Stimulated activated CD8-positive, alpha-beta memory T cell treated with anti-CD3 and anti-CD28 coated beads, Interleukin-7, amount 100 ng/mL, for 48 hours (primary cell): ENCODE results near the gene CSNK2A3.
"Not testable (repeated sequence)": the region's sequence is repeated elsewhere in the genome, so short reads cannot be mapped to it uniquely, and the experiment has no call there.

Source experiments
- DNase-seq, 2 donors: peaks; one replicate each; pipeline ENCODE4 v3.0.0-alpha.2; 2020; ENCODE audit warnings: low read depth in 1 of 2; ENCODE audit errors: extremely low read depth in 1 of 2

Gene CSNK2A3

DNA sequence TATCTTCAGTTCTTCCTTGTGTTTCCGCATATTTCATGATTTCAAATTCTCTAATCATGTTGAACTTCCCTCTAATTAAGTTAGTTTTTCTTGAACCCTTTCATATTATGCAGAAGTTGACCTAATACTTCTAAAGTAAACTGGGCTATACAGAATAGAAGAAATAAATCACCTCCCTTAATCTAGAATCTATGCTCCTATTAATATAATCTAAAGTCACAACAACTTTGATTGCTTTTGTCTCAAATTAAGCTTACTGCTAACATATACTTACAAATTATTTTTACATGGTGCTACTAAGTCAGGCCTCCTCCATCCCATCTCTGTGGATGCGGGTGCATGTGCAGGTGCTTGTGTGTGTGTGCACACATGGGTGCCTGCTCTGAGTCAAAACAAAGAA, 27.3 kb upstream of the CSNK2A3 start:
- no peak for DNase-seq

DNA sequence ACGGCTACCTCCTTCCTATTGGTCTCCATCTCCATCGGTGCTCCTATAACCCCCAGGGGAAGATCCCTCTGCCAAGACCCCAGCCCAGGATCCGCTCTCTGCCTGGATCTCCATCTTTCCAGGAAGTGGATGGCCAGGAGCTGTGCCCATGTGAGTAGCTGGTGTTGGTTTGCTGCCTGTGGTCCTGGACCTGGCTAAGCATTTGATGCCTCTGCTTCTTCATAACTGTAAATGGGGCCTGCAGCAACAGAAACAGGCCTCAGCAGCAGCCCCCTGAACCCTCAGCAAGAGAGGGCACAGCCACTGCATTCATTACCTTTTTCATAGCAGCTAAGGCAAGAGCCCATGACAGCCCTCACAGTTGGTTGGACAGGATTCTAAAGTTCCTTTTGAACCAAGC, 26.6 kb upstream of the CSNK2A3 start:
- no peak for DNase-seq

DNA sequence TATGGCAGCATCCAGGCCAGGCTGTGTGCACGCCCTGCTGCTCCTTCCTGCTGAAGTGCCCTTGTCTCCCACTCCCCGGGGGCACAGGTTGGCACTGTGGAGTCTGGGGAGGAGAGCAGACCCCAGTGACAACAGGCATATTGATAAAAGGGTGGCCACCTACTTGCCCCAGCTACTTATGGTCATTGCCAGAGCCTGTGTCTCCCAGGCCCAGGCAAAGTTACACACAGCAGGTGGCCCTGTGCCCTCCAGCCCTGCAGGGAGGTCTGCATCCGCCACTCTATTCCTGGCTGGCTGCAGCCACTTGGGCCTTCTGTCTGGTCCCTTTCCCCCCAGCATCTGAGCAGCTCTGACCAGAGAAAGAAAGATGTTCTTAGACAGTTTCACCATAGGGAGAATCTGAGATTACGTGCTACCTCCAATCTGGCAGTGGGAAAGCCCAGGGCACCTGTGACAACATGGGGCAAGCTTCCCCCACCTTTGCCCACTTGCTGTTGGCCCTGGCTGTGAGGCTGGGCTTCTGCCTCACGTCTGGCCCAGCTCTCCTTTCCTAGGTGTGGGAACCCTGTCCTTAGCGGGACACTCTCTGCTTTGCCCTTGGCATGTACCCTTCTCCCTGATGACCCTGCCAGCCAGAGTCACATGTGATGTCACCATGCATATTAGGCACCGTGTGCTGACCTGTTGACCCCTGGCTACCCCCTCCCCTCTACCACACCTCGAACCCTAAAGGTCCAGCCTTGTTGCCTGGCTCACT, 25.3 kb upstream of the CSNK2A3 start:
- DNase-seq, result no peak

DNA sequence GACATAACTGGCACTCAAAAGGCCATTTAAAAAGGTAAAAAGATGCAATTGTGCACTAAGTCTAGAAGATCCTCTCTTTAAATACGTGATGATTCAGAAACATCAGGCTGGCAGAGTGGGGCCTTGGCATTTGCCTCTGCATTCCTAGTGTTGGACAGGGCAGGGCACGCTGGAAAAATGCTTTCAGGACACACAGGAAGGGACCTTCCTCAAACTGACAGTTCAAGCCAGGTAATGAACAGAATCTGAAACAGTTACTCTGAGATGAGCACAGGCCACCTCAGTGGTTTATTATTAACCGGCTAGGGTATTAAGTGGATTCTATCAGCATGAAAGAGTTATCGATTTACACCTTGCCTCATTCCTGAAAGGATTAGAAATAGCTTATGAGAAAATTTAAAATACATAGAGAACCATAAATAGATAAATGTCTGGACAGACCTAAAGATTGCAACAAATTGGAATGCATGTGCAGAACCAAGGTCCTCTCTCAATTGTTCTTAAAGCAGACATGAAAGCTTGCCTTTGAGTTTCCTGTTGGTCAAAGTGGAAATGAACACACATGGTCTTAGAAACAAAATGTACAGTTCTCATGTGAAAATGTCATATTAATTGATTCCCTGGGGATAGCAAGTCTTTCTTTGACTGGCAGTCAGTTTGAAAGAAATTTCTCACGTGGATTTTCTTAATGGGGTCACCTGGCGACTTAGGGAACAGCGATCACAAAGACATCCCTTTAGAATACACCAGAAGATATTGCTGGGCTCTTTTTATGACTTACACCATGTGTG, 21.5 kb upstream of the CSNK2A3 start:
- no peak for DNase-seq

DNA sequence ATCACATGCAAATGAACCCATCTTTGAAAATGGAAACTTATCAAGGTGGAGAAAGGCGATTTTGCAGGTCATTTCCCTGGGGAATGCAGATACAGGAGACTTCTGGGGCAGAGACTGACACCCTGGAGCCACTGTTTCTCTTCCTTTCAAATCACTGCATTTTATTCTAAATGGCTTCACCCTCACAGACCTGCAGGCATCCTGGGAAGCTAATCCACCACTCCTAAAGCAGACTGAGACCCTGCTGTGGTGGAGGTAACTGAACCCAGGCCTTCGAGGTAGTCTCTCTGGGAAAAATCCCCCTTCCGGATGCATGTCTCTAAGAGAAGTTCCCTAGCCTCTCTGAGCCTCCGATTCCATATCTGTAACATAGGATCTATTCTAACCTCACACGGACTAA, 20.9 kb upstream of the CSNK2A3 start:
- DNase-seq, result no peak

DNA sequence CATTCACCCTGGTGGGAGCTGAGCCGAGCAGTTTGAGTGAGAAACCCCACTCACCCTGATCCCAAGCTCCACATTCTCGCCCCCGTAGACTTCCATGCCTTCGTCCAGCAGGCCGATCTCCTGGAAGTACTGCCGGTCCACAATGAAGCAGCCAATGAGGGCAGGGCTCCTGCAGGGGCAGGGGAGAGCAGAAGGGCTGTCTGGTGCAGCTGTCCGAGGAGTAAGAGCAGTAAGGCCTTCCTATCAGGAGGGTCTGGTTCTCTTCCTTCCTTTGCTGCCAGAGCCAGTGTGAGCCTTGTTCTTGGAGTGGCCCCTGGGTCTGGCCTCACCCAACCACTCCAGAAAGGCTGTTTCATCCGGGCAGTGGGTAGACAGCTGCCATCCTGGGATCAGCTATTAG, 19.4 kb upstream of the CSNK2A3 start:
- DNase-seq, result no peak

DNA sequence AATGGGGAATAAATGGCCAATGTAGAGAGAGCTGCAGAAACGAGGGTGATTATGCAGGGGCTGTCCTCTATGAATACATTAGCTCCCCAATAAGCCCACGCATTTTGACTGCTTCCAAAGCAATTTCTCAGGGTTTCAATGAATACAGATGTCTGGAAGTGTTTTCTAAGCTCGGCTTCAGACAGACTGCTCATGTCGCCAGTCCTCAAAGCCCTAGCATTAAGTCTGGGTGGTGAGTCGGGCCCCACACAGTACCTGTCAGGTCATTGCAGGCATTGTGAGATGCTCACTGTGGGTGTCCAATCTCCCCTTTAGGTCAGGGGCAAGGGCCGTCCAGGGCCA, 17.9 kb upstream of the CSNK2A3 start:
- DNase-seq, result no peak

DNA sequence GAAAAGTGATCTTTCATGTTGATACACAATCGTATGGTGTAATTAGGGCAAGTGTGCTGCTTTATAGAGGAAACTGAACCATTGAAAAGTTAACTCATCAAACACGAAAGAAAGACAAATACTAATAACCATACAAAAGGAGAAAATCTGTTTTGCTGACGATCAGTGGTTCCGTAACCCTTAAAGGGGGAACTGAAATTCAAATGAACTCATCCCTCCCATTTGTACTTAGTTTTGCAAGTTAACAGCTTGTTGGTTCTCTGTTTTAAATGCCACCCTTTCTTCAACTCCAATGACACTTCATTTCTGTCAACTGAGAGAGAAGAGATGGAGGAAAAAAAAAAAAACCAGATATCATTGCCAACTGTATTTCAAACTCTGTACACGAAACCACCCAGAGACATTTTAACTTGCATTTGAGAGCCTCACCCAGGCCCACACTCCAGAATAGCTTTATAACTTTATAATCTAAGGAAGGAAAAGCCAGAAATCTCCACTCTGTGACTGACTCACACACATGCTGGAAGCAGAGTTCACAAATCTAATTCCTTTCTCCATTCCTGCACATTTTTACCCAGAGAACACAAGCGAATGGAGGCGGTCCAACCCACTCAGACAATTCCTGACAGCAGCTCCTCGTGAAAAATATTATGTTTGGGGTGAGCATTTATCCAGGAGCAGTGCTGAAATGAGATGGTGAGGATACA, 17.4 kb upstream of the CSNK2A3 start:
- DNase-seq, result no peak

DNA sequence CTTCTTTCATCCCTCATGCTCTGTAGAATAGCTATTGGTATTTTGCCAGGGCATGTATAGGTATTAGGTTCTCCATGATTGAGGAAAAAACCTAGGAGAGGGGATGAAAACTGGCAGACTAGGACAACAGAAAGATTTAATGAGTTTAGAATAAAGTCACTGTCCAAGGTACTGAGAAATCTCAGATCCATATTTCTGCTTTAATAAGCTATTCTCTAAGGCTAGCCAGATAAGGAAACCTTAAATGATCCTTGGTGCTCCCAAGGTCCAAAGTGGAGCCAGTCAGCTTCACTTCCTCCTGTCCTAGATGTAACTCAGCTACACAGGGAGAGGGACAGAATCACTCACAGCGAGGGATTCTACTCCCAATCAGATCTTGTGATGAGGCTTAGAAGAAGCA, 13.7 kb upstream of the CSNK2A3 start:
- no peak for DNase-seq

DNA sequence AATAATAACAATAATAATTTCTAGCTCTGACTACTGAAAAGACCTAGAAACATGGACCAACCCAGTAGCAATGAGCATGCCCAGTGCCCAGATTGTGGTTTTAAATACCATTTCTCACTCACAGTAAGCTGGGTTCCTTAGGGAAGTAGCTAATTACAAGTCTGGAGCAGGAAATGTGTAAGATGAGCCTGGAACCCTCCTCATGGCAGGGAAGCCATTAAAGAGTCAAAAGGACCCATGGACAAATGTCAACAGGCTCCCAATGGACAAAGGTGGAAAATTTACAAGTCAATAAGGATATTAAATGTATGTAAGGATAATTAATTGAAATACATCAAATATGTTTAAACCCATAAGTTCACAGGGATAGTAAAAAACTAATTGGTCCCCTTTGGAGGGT, 10.6 kb upstream of the CSNK2A3 start:
- DNase-seq, result no peak

DNA sequence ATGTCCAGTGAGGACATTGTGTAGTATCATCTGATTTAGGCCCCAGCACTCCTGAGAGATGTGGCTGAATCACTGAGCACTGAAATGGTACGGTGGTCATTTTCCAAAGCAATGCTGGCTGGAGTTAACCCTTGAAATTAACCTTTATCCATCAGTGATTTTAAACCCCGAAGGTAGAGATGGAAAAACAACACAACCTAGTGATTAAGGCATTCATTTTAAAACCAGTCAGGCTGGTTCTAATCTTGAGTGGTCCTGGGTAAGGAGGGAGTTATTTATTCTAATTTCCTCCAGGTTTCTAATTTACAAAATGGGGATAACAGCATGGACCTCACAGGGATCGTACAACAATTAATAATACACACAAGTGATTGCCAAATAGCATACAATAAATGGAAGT, 6.6 kb upstream of the CSNK2A3 start:
- no peak for DNase-seq

DNA sequence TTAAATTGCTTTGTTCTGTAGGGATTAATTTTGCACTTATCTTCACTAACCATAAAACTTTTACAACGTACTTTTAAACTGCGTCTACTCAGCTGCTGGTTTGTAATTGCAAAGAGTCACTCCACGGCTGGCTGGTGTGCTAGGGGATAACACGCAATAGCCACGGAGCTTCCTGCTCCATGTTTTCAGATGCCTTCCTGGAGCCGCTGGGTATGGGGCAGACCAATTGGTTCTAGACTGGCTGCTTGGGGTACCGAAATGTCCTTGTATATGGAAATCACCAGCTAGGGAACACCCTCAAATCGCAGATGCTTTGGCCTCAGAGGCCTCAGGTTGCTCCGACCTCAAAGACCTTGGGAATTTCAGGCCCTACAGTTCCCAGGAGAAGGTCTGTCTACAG, 3.8 kb upstream of the CSNK2A3 start:
- no peak for DNase-seq

DNA sequence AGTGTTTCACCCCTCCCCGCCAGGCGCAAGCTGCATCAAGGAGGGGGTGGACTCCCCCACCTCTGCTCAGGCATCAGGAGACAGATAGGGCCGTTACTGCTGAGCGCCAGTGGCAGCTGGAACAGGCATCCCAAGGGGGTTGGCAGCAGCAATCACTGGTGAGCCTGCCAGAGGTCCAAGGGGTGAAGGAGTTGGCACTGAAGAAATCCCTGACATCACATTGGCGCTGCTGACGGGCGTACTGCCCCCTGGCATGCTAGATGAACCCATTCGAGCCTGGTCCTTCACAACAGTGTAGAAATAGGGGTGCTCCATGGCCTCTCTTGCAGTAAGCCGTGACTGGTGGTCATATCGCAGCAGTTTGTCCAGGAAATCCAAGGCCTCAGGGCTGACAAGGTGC, 1.2 kb downstream of the CSNK2A3 start:
- DNase-seq, result not testable (repeated sequence)

DNA sequence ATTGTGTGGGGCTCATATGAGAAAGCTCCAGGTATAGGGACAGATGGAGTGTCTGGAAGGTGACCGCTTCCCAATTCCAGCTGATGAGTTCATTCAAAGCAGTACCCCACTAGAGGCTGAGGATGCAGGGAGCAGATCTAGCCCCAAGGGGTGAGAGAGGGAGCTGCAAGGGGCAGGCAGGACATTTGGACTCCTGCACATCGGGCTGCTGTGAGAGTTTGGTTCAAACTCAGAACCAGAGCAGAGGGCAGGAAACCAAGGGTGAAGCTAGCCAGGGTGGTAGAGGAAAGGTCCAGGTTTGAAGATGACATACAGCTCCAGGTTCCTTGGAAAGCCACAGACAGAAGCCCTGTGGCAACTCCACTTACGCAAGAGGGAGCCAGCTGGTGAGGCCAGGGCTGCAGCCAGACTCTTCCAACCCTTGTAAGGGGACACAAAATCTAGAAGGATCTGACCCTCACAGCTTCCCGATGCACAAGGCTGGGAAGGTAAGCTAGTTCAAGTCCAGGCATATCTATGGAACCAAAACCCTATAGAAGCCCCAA, 1.9 kb downstream of the CSNK2A3 start:
- DNase-seq, result no peak

DNA sequence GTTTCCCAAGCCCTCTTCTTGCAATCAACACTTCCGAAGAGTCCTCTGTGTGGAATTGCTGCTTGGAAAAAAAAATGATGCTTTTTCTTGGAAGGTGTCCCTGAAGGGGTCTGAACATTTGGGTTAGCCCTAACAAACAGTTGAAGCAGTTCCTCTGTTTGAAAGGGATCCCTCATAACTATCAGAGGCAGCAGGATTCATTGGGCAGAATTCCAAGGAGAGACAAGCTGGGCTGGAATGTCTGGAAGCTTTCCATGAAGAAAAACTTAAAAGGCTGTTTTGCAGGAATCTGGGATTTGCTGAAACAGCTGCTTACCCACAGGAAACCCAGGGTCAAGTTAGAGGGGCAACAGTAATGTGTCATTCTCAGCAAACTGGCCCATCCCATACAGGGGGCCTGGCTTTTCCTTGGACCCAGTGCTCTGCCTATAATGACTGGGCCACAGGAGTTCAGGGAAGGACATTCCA, 3.1 kb downstream of the CSNK2A3 start:
- DNase-seq, result no peak

DNA sequence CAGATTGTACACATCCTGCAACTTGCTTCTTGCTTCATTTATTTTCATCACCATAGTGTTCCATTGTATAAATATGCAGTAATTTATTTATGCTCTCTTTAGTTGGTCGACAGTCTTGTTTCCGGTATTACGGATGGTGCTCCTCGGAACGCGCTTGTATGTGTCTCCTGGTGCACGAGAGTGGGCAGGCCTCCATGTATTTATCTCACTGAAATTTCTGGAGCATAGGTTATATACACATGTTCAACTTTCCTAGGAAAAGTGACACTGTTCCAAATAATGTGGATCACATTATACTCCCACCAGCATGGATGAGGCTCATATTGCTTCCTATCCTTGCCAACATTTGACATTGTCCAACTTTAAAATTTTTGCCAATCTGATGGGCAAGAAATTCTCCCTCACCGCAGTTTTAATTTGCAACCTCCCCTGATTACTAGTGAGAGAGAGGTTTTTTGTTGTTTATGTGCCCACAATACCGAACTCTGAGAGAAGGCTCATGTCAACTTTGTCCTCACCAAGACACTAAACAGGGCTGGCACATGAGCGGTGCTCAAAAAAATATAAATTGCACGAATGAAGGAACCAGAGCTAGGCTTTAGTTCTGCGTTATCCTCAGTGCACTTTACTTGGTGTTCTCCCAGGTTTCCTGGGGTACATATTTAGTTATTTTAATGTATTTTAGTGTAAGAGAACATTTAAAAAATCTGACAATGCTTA, 3.8 kb downstream of the CSNK2A3 start:
- DNase-seq, result no peak

DNA sequence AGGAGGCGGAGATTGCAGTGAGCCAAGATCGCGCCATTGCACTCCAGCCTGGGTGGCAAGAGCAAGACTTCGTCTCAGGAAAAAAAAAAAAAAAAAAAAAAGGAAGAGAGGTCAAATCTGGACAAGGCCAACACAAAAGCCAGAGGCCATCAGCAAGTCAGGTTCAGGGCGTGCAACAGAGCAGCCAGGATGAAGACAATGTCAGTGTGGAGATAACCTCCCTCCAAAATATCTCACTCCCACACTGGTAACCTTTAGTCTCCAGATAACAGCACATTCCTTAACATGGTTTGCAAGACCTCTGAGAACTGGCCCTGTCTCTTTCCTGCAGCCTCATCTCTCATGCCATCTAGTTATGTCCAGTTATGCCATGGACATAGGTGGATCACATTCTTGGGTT, 4.7 kb downstream of the CSNK2A3 start:
- no peak for DNase-seq

DNA sequence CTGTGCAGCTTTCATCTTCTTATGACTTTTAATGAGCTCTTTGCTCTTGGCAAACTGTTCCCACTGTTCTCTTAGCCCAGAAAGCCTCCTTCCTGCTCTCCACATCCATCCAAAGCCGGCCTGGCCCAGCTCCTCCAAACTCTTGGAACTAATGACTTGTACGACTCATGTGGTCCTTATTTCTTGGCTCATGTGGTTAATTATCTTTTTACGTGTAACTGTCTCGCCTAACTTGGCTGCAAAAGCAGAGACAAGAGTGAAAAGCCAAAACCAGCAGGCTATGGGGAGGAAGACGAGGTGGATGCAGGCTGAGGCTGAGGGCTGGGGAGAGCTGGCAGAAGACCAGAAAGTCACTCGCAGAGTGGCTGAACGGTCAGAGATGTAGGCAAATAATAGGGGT, 5.5 kb downstream of the CSNK2A3 start:
- DNase-seq, result no peak

DNA sequence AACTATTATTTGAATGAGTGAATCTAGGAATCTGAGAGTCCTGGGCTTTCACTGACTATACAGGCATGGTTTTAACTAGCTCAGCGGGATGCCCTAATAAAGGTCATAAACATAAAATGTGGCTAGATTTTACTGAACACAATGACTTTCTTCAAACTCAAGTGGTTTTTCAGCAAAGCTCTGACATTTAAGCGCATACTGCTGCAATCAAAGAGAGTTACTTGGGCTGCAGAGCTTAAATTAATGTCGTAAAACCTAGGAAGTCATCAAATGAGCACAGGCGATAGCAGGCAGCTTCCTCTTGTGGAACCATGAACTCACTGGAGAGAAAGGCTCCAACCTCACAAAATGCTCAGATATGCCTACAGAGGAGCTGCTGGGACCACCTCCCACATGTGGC, 6.7 kb downstream of the CSNK2A3 start:
- DNase-seq, result no peak

DNA sequence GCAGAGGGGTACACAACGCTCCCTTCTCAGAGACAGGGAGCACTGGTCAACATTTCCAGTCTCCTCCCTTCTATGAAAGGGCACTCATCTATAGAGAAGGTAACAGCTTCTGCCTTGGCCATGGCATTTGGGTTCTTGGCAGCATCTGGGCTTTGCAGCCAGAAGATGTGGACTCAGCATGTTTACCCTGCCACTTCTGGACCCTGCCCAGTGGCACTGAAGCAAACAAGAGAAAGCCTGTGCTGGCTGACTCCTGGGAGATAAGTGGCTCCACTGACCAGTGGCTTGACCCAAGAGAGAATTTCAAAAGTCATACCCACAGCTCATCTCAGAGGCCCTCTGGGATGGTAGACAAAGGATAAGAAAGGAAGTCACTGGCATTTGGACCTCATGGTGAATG, 8.0 kb downstream of the CSNK2A3 start:
- DNase-seq, result no peak

DNA sequence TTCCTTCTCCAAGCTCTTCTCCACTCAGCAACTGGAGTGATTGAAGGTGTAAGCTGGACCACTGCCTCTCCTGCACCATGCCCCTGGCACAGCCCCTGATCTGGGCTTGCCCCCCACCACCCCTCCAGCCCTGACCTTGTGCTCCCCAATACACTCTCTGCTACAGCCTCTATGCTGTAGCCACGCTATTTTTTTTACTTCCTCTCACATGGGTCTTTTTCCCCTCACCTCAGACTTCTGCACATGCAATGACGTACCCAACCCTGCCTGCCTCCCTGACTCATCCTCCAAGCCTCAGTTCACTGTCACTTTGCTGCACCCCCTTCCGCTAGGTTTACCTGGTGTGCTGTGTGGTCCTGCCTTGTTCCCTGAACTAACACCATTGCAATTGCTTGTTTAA, 9.0 kb downstream of the CSNK2A3 start:
- DNase-seq, result no peak
